ENCODE results near the gene PDE3A.
"Not testable (repeated sequence)": the region's sequence is repeated elsewhere in the genome, so short reads cannot be mapped to it uniquely, and the experiment has no call there.

Gene PDE3A

DNA sequence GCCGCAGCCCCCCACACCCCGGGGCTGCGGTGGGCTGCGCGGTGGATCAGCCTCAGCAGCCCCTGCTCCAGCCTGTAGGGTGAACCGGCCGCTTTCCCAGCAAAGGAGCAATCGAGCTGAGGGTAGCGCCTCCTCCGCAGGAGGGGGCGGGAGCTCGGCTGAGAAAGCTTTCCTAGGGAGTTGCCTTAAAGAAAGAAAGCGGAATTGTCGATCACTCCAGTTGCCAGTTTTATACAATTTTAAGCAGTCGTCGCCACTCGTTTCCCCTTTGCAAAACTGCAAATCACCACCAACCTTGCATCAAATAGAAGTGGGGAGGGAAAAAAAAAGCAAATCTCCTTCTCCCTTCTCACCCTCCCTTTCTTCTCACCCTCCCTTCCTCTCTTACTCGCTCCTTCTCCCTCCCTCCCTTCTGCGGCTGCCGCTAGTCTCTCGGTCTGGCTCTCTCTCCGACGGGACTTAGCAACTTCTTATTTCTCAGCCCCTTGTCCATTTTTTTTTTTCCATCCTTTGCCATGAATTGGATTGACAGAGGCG is at the start of gene PDE3A:
Gene PDE3A (plus strand): TSS at position 424 of the 537 bp plus-strand sequence. CDS start 748 bp downstream, outside the sequence.
- DNase-seq (ENCODE audit: low read depth): peak; percentile 84

DNA sequence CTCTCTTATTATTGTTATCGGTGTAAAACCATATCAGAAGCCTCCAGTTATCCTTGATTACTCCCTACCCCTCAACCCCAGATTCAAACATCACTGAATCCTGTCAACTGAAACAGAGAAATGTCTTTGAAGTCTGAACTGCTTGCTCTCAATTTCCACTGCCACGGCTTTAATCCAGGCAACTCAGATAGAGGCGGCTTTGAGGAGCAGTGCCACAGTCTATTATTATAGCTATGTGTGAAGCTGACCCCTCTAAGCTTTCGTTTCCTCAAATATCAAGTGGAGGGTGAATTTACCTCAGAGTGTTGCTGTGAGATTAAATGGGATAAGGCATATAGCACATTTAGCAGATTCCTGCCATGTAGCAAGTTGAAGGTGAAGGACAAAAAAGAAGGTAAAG is 49.0 kb upstream of the PDE3A start:
- no peak for DNase-seq (ENCODE audit: low read depth)

DNA sequence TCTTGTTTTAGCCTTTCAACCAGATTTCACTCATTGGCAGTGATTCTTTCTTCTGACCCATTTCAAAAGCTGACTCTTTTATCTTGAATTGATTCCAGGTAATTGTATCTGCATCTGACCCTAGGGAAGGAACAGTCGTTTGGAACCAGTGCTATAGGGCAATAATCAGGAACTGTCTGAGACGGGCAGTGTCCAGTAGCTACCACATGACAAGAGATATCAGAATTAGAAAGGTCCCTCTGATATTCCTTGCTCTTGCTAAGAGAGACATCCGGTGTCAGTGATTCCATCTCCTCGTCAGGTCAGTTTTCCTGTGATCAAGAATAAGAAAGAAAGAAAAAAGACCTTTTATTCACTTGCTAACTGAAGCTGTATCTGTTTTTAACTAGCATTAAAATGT is 47.8 kb upstream of the PDE3A start:
- DNase-seq (ENCODE audit: low read depth): no peak

DNA sequence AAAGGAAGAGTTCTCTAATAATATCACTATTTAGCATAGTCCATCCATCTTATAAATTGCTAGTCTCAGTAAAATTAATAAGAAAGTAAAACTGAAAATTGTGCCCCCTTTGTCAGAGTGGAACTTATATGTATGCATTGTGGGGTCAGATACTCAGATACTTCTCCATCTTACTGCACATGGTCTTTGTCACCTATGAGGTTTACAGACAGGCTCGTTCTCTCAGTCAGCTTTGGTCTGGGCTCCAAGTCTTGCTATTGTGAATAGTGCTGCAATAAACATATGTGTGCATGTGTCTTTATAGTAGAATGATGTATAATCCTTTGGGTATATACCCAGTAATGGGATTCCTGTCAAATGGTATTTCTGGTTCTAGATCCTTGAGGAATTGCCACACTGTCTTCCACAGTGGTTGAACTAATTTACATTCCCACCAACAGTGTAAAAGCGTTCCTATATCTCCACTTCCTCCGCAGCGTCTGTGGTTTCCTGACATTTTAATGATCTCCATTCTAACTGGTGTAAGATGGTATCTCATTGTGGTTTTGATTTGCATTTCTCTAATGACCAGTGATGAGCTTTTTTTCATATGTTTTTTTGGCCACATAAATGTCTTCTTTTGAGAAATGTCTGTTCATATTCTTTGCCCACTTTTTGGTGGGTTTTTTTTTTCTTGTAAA is 37.4 kb upstream of the PDE3A start:
- DNase-seq (ENCODE audit: low read depth): not testable (repeated sequence)

DNA sequence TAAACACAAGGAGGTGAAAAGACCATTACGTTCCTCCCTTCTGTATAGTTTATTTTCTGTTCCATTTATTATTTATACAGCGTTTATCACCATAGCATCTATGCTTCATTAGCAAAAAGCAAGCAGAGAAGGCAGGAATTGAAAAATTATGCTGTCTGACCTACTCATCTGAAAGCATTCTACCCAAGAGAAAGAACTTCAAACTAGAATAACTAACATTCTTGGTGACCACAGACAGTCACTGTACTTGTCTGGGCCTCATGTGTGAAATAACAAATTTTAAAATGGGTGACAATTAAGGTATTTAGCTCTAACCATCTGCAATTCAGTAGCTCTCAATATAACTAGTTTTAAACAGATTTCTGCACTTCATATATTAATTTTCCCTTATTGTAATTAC is 29.3 kb upstream of the PDE3A start:
- DNase-seq (ENCODE audit: low read depth): peak; percentile 82

DNA sequence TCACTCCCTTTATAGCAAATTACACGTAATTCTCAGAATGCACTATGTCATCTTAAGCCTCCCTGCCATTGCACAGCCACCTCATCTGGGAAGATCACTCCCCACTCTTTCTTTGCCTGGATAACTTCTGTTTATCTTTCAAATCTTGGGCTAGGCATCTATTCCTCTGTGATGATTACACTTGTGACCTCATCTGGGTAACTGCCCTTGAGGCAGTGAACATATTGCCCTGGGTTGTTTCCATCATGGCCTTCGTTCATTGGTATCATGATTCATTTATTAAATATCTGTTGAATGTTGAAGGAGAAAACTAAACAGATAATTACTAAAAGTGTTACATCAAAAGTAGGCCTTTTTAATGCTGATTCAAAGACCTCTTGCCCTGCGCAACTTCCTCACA is 26.2 kb upstream of the PDE3A start:
- peak; percentile 95 for DNase-seq (ENCODE audit: low read depth)

DNA sequence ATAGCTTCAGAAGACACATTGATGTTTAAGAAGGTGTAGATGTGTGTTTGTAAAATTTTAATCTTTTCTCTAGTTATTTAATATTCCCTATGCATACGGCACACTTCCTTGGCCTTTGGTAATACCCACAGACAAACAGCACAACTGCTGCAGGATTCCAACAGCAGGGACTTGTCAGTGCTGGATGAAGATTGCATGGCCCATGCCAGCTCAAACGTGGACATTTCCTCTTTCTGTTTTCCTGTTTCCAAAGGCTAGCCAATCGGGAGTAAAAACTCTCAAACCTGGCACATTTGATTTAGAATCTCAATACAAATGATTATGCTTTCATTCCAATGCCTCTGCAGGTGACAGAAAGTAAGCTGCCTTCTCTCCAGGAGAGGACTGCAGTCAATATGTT is 22.5 kb upstream of the PDE3A start:
- DNase-seq (ENCODE audit: low read depth): no peak

DNA sequence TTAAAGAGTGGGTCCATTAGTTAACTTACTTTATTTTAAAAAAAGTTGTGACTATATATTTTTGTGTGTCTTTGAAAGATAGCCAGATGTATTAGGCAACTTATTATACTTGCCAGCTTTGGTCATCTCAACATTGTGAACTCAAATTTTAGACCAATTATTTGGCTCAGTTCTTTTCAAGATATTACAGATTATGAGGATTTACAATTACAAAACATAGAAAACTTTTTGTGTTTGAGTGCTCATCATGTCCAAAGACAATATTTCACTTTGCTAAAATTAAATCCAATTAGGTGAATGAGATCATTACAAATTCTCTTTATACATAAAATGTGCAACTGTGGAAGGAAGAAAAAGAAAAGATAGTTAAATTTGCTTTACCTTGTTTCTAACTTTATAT is 18.3 kb upstream of the PDE3A start:
- DNase-seq (ENCODE audit: low read depth): peak; percentile 14

DNA sequence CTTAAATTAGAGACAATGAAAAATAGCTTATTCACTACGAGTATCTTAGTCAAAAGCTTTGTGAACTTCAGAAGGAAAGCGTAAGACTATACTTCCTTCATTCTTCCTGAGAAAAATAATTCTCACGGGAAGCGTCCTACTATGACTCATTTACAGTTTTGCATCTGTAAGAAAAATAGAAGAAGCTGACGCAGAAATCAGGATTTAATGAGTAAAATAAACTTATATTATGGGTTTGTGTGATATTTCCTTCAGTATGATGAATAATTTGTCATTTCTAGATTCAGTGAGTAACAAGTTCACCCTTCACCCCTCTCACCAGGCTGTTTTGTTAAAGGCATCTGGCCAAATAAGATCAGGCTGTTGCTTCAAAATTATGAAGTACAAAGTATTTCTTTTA is 17.8 kb upstream of the PDE3A start:
- peak; percentile 93 for DNase-seq (ENCODE audit: low read depth)

DNA sequence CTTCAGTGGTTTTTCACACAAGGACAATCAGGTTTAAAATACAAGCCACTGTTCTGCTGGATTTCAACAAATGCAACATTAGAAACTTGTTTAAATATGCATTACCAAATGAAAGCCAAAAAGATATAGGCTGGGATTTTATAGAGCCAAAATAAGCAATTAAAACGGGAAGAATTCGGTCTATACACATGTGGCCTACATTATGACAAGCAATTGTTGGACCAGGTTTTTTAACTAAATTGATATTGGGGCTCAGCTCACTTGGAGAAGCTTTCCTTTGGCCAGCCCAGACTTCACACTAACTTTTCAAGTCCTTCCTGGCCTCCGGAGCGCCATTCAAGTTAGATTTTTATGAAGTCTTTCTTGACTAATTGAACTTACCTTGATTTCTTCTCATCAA is 16.9 kb upstream of the PDE3A start:
- peak; percentile 49 for DNase-seq (ENCODE audit: low read depth)

DNA sequence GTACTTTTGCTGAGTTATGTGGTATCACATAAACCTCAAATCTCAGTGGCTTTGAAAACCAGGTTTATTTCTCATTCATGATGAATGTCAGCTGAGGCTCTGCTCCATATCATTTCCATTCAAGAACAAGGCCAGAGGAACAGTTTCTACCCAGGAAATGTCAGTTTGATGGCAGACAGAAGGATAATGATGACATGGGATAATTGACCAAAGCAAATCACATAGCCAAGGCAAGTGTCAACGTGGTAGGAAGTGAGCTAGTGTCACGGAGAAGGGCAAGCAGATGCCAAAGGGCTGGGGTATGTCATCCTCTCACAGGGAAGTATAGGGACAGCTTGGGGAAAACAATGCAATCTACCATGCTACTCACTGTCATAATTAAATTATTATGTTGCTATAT is 12.3 kb upstream of the PDE3A start:
- DNase-seq (ENCODE audit: low read depth): no peak

DNA sequence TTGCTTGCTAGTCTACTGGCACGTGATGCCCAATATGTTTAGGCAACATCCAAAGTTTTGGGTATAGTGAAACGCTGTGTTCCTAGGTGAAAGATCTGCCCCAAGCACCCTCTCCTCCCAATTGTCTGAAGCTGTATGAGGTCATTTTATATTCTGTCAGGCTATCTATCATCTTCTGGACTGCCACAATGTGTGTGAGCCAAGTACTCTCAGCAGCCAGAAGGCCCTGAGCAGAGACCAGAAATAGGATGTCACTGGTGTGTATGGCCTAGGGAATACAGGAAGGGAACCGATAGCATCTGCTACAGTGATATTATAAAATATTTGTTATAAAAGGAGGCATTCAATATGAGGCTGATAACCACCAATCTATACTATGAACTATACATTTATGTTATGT is 7.9 kb upstream of the PDE3A start:
- DNase-seq (ENCODE audit: low read depth): no peak

DNA sequence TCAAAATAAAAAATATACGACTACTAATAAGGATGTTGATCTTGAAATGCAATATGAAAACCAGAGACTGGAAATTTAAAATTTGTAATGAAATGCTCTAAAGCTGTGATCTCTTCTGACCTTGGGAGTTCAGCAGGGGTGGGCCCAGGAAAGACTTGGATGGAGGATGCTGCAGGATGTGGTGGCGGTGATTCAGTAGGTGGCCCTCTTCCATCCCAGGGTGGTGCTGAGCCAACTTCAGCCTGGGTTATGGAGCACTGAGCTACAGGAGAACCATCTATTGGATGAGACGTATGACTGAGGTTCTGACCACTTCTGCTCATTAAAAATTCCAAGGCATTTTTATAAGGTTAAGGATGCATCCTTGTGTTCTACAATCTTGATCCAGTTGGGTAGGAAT is 6.9 kb upstream of the PDE3A start:
- DNase-seq (ENCODE audit: low read depth): peak; percentile 12

DNA sequence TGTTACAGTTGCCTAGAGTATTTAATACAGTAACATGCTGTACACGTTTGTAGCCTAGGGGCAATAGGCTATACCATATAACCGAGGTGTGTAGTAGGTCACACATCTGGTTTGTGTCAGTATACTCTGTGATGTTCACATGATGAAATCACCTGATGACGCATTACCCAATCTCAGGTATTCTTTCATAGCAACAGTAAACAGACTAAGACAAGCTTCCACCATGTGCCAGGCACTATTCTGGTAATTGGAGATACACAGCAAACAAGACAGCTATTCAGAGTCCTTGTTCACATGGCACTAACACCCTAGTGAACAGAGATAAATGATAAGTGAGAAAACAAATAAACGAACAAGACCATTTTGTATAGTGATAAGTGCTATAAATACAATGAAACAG is 3.8 kb upstream of the PDE3A start:
- DNase-seq (ENCODE audit: low read depth): no peak

DNA sequence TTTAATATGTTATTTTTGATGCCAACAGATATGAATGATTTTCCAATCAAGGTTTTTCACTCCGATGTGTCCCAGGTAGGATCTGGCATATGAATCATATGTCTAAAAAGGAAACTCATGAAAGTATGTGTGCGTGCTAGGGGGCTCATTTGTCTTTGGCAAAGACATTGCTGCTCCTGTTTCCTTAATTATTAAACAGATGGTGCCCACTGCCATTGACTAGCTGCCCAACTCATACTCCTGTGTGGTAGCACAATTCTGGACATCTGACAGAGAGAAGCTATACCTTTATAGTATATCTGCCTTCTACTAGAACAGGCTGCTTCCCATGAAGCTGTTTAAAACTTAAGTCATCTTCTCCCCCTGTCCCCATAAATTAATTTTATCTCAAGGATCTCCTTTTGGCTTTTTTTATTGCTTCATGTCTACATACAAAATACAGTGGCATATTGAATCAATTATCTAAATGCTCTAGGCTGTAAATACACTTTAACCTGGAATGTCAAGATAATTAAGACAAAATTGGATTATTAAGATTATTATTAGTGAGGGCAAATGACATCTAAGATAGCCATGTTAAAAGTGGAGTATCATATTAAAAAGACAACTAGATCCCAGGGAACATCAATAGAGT is 1.4 kb upstream of the PDE3A start:
- peak; percentile 56 for DNase-seq (ENCODE audit: low read depth)

DNA sequence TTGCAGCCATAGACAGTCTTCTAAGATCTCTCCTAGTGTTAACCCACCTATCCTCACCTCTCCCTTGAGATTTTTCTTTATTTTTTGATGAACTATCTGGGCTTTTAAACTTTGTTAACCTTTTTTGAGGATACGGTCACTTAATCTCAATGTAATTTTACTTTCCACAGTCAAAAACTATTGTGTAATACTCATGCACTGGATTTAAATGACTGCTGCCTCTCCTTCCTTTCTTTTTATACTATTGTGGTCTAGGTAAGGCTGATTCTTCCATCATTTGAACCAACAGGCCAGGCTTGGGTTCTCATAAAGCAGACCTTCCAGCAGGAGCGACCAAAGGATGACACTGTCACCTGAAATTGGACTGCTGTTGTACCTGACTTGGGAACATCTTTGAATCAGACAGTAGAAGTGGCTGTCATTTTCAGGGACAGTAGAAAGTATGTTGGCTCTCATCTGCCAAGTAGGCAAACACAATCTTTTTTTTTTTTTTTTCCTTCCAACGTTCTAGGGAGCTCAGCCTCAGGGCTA is 689 bp upstream of the PDE3A start:
- no peak for DNase-seq (ENCODE audit: low read depth)

DNA sequence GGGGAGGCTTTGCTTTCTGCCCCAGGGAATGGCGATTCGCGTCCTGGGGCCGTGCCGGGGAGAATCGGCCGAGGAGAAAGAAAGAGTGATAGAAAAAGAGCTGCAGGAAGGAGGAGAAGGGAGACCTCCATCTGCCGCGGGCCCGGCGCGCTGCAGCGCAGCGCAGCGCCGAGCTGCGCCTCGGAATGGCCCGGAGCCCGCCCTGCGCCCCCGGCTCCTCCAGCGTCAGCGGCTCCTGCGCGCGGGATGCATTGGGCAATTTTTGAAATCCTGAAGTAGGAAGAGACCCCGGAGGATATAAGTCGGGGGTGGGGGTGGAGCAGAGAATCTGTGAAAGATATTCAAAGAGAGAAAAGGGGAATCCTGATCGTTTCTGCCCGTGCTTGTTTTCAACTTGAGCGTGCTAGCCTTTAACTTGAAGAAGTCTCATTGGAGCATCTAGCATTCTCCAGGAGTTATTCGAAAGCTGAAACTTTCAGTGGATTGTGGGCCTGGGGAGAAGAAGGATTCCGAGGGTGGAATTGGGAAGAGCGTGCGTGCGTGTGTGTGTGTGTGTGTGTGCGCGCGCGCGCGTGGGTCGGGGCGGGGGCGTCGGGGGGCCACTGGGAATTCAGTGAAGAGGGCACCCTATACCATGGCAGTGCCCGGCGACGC is 441 bp downstream of the PDE3A start:
- peak; percentile 54 for DNase-seq (ENCODE audit: low read depth)

DNA sequence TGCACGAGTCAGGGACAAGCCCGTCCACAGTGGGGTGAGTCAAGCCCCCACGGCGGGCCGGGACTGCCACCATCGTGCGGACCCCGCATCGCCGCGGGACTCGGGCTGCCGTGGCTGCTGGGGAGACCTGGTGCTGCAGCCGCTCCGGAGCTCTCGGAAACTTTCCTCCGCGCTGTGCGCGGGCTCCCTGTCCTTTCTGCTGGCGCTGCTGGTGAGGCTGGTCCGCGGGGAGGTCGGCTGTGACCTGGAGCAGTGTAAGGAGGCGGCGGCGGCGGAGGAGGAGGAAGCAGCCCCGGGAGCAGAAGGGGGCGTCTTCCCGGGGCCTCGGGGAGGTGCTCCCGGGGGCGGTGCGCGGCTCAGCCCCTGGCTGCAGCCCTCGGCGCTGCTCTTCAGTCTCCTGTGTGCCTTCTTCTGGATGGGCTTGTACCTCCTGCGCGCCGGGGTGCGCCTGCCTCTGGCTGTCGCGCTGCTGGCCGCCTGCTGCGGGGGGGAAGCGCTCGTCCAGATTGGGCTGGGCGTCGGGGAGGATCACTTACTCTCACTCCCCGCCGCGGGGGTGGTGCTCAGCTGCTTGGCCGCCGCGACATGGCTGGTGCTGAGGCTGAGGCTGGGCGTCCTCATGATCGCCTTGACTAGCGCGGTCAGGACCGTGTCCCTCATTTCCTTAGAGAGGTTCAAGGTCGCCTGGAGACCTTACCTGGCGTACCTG is 1.1 kb downstream of the PDE3A start:
- DNase-seq (ENCODE audit: low read depth): peak; percentile 86

DNA sequence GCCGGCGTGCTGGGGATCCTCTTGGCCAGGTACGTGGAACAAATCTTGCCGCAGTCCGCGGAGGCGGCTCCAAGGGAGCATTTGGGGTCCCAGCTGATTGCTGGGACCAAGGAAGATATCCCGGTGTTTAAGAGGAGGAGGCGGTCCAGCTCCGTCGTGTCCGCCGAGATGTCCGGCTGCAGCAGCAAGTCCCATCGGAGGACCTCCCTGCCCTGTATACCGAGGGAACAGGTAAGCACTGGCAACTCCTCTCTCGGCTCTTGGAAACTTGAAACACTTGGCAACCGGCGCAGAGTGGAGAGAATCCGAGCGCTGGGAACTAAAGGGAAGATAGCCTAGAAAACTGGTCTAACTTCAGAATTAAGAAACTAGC is 1.7 kb downstream of the PDE3A start:
- DNase-seq (ENCODE audit: low read depth): peak; percentile 43

DNA sequence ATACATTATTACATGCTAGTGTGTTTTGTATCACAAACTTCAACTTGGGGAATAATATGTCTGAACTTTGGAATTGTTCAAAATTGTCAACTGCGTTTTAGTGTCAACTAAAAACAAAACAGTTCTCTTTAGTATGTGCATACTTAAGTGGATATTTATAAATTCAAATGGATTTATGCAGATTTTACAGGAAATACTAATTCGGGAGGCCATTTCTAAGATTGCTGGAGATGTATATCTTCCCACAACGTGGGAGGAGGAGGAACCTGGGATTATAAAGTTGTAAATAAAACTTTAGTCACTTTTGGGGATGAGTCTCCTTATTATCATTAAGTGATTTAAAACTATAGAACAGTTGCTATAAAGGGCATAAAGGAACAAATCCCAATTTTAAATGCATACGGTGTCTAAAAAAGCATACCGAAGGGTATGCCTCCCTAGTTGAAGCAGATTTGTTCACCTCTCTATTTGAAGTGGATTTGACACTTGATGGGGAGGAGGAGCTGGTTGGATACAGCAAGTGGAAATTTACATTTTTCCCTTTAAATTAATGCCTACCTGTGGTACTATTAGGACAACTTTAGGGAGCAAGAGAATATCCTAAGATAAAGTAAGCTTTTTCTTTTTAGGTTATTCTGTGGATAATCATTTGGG is 2.7 kb downstream of the PDE3A start:
- no peak for DNase-seq (ENCODE audit: low read depth)

DNA sequence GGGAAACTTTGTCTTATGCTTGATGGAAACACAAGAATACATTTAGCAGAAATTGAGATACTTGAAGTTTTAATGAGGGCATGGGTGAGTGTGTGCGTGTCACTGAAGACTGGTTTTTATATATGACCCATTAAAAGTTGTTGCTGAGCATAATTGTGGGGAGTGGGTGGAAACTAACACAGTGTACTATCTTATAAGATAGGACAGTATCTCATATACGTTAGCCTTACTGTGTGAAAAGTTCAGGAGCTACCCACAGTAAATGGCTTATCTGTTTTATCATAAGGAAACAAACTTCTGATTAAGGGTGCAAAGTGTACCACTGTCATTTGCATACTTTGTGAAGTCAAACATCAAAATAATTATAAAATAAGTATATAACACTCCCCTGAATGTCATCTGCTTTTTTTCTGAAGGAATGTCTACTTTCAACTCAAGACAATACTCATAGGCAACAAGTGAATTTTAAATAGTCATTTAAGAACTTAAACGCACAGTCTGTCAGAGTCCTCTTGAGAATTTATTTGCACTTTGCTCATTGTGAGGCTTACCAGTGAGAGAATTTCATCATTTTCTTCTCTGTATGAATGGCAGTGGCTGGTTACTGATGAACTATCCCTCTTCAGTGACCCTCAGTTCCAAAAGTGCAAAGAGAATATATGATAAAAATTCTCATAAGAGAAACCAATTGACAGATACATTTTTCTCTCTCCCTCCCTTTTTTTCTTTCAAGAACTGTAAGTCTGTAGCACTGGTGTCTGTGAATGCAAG is 4.2 kb downstream of the PDE3A start:
- no peak for DNase-seq (ENCODE audit: low read depth)

All from EH (cell line).